ENCODE results near the gene STIP1.
A peak's percentile ranks its signal among the peaks of the same experiment; 100 is the strongest.

Gene STIP1

GRCh38 chr11:64185693-64186491 is at the start of gene STIP1:
TSS of gene STIP1 (plus strand) at chr11:64186171. CDS start at chr11:64186262, 91 bp downstream.
- peak; percentile 97 to 98 for DNase-seq (ENCODE audit: low read depth in 2 of 2)

DNA sequence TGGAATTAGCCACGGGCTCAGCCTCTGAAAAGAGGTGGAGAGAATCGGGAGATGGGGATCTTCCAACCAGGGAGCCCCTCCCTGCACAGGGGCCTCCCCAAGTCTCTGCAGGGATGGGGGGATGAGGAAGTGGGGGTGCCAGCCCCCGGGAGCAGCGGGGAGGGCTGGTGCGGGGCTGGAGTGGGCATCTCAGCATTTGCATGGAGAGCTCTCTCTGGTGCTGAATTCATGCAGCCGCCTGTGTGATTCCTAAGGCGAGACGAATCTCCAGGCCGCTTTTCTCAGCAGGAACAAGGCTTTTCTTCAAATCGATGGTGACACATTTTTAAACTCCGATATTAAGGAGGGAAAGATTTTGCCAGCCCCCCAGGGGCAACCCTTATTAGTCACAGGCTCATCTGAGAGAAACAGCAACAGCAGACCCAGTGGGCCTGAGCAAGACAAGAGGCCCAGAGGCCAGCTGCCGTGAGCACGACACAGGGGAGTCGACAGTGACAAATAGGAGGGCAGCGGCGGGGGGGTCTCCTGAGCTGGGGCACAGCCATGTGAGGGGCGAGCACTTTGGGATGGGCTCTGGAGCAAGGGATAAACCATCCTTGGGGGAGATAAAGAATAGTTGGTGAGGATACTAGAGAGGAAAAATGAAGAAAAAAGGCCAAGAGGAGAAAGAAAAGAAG is 49.1 kb upstream of the STIP1 start:
- DNase-seq (ENCODE audit: low read depth in 2 of 2), result no peak

DNA sequence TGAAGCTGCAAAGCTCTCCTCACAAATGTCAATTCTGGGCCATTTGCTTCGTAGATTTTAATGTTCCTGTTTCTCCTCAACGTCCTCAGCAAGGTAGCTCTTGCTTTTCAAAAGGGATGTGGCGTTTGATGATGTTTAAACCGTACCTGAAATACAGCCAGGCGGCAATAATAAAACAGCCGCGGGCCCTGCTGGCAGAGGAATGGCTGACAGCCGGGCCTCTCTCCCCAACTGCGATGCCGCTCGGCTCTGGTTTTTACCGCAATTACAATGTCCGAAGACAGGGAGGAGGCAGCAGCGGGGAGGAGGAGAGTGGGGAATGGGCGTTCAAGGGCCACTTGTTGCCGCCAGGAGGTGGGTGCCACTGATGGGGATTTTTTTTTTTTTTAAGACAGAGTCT is 47.6 kb upstream of the STIP1 start:
- DNase-seq (ENCODE audit: low read depth in 2 of 2), result no peak

DNA sequence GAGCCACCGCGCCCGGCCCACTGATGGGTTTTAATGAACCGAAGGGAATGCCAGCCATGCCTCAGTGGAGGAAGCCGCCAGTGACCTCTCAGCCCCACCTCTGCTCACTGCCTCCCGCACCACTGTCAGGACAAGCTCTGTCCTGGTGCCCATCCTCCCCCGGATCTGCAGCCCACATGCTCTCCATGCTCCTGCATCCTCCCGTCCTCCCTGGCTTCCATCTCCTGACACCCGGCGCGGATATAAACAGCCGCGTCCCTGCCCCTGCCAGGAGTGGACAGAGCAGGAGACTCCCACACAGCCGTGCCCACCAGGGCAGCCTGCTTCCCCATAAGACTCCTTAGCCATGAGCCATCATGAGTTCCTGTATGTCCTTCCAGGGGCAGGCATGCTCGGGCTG is 46.9 kb upstream of the STIP1 start:
- DNase-seq (ENCODE audit: low read depth in 2 of 2), result no peak

GRCh38 chr11:64140082-64140481 is 45.9 kb upstream of the STIP1 start:
- DNase-seq (ENCODE audit: low read depth in 2 of 2), result no peak

- DNase-seq (ENCODE audit: low read depth in 2 of 2), result no peak
Observed at GRCh38 chr11:64141081-64141783, 44.7 kb upstream of the STIP1 start.

GRCh38 chr11:64144587-64145472 is 41.1 kb upstream of the STIP1 start:
- no peak for DNase-seq (ENCODE audit: low read depth in 2 of 2)

DNA sequence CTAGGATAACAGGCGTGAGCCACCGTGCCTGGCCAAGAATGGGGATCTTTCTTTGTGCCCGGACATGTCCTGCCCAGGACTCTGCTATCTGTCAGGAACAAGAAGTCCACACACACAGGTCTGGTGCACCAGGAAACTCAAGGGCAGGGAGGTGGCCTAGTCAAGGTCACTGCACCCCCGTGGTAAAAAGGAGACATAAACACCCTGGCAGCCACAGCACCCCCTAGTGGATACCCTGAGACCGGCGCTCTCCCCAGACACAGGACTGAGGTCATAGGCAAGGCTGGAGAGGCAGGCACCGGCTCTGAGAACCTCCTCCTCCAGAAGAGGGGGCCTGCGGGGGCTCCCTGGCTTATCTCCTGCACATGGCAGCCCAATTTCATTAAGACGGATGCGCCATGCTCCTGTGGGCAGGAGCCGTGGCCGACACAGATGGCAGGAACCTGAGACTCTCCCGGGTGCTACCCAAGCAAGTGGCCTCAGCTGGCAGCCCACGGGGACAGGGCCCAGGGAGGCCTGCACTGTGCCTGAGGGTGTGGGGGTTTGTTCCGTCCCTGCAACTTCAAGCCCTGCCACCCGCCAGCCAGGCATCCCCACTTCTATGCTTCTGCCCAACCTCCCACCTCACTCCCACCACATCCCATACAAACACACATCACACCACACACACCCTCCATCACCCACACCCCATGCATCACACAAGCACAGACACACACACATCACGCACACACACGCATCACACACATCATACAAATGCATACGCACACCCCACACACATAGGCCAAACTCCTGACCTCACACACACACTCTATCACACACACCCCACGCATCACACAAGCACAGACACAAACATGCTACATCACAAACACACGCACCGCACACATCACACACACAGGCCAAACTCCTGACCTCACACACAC is 39.7 kb upstream of the STIP1 start:
- DNase-seq (ENCODE audit: low read depth in 2 of 2), result peak; percentile 7 to 58

- DNase-seq (ENCODE audit: low read depth in 2 of 2), result peak; percentile 39 to 65
Observed at GRCh38 chr11:64148226-64148916, 37.6 kb upstream of the STIP1 start.

DNA sequence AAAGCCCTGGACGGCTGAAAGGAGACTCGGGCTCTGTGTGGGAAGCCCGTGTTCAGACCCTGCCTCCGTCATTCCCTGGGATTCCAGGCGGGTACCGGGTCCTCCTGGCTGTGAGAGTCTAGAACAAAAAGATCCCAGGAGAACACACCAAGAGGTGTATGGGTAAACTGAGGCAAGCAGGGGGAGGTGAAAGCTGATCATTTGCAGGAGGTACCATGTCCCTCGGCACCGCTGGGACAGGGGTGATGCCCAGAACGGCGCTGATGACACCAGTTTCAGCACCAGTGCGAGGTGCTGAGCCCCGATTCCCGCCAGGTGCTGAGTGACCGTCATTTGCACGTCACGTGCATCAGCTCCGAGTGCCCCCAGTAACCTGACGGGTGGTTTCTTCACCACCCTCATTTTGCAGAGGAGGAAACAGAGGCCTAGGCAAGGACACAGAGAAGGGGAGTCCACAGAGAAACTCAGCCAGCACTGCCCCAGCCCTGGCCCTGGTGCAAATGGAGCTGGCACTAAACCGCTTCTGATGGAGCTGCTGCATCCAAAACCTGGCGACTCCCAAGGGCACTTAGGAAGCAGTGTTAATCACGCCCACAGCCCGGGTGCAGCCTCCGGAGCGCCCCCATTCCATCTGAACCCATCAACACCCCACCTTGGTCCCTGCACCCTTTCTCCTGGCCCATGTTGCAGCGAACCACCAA is 36.9 kb upstream of the STIP1 start:
- no peak for DNase-seq (ENCODE audit: low read depth in 2 of 2)

DNA sequence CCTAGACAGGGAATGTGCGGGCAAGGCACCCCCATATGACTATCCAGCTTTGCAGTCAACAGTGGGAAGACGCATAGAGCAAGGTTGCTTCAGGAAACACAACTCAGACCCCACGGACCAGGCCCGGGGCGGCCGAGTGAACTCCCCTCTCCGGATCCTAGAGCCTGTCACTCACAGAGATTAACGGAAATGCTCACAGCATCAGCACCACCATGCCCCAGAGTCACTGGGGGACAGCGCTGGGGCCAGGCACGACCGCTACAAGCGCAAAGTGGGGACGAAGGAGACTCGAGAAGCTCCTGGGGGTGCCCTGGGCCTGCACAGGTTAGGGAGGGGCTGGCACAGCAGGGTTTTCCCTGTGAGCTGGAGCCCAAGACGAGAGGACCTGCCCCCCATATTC is 35.9 kb upstream of the STIP1 start:
- no peak for DNase-seq (ENCODE audit: low read depth in 2 of 2)

- no peak for DNase-seq (ENCODE audit: low read depth in 2 of 2)
Observed at GRCh38 chr11:64150481-64151239, 35.3 kb upstream of the STIP1 start.

DNA sequence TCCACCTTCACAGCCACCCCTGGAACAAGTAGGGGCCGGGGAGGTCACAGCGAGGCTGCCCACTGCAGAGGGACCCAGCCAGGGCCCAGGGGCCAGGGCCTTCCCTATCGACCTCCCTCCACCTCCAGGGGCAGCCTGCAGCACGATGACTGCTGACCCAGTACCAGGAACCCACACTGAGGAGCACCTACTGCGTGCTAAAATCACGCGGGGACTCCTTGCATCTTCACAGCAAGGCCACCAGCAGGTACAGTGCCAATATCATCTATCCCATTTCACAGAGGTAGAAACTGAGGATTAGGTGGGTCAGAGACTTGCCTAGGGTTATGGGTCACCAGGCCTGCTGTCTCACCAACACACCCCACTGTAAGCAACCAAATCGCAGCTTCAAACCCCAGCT is 34.6 kb upstream of the STIP1 start:
- DNase-seq (ENCODE audit: low read depth in 2 of 2), result no peak

DNA sequence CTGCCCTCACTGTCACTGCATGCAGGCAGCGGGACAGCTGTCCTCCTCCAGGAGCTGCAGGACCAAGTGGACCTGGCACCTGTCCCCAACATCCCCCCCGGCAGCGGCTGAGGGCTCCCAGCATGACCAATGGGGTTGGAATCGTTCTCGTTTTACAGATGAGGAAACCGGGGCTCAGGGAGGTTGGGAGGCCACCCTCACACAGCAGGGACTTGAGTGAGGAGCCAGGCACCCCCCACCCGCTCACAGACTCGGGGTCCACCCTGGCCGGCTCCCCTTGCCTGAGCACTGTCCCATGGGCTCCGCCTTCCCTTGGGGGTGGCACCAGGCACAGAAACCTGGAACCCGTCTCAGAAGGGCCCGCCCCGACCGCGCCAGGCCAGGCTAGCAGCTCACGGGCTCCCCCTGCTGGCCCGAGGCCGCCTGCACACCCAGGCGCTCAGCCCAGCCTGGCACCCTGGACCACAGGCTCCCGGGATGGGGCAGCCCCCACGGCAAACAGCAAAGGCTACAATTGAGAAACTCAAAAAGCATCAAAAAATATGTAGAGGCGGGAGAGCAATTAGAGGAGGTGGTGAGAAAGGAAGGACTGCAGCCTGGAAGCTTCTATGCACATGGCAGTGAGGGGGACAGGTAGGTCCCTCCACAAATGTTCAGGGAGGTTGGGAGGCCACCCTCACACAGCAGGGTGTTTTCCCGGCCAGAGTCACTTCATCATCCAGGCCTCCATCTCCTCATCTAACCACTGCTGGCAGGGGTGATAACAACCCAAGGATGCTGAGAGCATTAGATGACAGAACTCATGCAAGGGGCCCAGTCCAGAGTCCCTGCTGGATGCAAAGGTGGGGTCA is 32.9 kb upstream of the STIP1 start:
- DNase-seq (ENCODE audit: low read depth in 2 of 2), result peak; percentile 48 to 68

GRCh38 chr11:64153812-64154211 is 32.2 kb upstream of the STIP1 start:
- no peak for DNase-seq (ENCODE audit: low read depth in 2 of 2)

- DNase-seq (ENCODE audit: low read depth in 2 of 2), result no peak
Observed at GRCh38 chr11:64156235-64157011, 29.5 kb upstream of the STIP1 start.

Measured in stimulated activated CD4-positive, alpha-beta T cell treated with anti-CD3 and anti-CD28 coated beads, Interleukin-12 subunit alpha, Interleukin-12 subunit beta, amount 100 ng/mL, for 24 hours (primary cell).